Measurements from ENCODE around the gene GSTT4. TPM values are rescaled to one million over a fixed set of nuclear protein-coding genes. Genes with fewer than 3 reads are reported as not detected.
"Not testable (repeated sequence)": the region's sequence is repeated elsewhere in the genome, so short reads cannot be mapped to it uniquely, and the experiment has no call there.

Gene GSTT4
- total RNA-seq, 1 donor from 2014 or later = not detected

- H3K4me3 Mint-ChIP-seq (ENCODE audit: low read depth); H3K27me3 Mint-ChIP-seq; H3K9me3 Mint-ChIP-seq (ENCODE audit: low read depth); H3K4me1 Mint-ChIP-seq (ENCODE audit: low read depth); H3K27ac Mint-ChIP-seq; H3K36me3 Mint-ChIP-seq (ENCODE audit: insufficient read depth): not testable (repeated sequence)
- TF ChIP-seq, protein P1, sequence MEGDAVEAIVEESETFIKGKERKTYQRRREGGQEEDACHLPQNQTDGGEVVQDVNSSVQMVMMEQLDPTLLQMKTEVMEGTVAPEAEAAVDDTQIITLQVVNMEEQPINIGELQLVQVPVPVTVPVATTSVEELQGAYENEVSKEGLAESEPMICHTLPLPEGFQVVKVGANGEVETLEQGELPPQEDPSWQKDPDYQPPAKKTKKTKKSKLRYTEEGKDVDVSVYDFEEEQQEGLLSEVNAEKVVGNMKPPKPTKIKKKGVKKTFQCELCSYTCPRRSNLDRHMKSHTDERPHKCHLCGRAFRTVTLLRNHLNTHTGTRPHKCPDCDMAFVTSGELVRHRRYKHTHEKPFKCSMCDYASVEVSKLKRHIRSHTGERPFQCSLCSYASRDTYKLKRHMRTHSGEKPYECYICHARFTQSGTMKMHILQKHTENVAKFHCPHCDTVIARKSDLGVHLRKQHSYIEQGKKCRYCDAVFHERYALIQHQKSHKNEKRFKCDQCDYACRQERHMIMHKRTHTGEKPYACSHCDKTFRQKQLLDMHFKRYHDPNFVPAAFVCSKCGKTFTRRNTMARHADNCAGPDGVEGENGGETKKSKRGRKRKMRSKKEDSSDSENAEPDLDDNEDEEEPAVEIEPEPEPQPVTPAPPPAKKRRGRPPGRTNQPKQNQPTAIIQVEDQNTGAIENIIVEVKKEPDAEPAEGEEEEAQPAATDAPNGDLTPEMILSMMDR (IDR thresholded peaks at IDR 0.05; ENCODE audit: unreplicated experiment) = peak; percentile 81
- DNase-seq (ENCODE audit: low spot score, unreplicated experiment) = peak; percentile 69
Observed at GRCh38 chr22:23956301-23956900, 48.9 kb downstream of the GSTT4 start.

- not testable (repeated sequence) for H3K27ac Mint-ChIP-seq; H3K9me3 Mint-ChIP-seq (ENCODE audit: low read depth)
Observed at GRCh38 chr22:23955886-23956285, 49.4 kb downstream of the GSTT4 start.

GRCh38 chr22:23954991-23955305 is 50.3 kb downstream of the GSTT4 start:
- not testable (repeated sequence) for H3K27ac Mint-ChIP-seq; H3K9me3 Mint-ChIP-seq (ENCODE audit: low read depth); DNase-seq (ENCODE audit: low spot score, unreplicated experiment); H3K4me3 Mint-ChIP-seq (ENCODE audit: low read depth); H3K36me3 Mint-ChIP-seq (ENCODE audit: insufficient read depth); H3K27me3 Mint-ChIP-seq; H3K4me1 Mint-ChIP-seq (ENCODE audit: low read depth)

More at GRCh38 chr22:23955886-23956285, 49.4 kb downstream of the GSTT4 start:
- not testable (repeated sequence) for H3K4me3 Mint-ChIP-seq (ENCODE audit: low read depth); H3K36me3 Mint-ChIP-seq (ENCODE audit: insufficient read depth); H3K4me1 Mint-ChIP-seq (ENCODE audit: low read depth); DNase-seq (ENCODE audit: low spot score, unreplicated experiment); H3K27me3 Mint-ChIP-seq

DNA sequence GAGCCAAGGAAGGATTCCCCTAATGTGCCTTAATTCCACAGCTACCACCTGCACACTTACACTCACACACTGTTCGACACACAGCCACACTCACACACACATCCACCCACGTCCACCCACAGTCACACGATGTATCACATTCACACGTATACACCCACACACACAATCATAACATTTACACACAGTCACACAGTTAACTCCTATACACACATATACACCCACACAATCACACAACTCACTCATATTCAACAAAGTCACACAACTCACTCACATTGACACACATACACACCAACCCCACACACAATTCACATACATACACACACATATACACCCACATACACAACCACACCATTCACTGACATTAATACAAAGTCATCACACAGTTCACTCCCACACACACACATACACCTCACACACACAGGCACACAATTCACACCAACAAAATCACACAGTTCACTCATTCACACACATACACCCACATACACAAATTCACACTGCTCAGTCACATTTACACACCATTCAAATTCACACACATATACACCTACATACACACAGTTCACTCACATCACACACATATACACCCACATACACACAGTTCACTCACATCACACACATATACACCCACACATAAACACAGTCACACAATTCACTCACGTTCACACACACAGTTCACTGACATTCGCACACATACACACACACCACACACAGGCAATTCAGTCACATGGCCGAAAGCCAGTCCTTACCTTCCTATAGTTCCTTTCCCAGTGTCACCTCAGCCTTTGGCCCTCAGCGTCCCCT is 50.9 kb downstream of the GSTT4 start:
- not testable (repeated sequence) for H3K27me3 Mint-ChIP-seq; H3K36me3 Mint-ChIP-seq (ENCODE audit: insufficient read depth); H3K4me1 Mint-ChIP-seq (ENCODE audit: low read depth); H3K9me3 Mint-ChIP-seq (ENCODE audit: low read depth); DNase-seq (ENCODE audit: low spot score, unreplicated experiment); H3K27ac Mint-ChIP-seq; H3K4me3 Mint-ChIP-seq (ENCODE audit: low read depth)

GRCh38 chr22:23953485-23953884 is 51.8 kb downstream of the GSTT4 start:
- H3K4me3 Mint-ChIP-seq (ENCODE audit: low read depth); H3K36me3 Mint-ChIP-seq (ENCODE audit: insufficient read depth); H3K9me3 Mint-ChIP-seq (ENCODE audit: low read depth); DNase-seq (ENCODE audit: low spot score, unreplicated experiment); H3K4me1 Mint-ChIP-seq (ENCODE audit: low read depth); H3K27me3 Mint-ChIP-seq; H3K27ac Mint-ChIP-seq: not testable (repeated sequence)

DNA sequence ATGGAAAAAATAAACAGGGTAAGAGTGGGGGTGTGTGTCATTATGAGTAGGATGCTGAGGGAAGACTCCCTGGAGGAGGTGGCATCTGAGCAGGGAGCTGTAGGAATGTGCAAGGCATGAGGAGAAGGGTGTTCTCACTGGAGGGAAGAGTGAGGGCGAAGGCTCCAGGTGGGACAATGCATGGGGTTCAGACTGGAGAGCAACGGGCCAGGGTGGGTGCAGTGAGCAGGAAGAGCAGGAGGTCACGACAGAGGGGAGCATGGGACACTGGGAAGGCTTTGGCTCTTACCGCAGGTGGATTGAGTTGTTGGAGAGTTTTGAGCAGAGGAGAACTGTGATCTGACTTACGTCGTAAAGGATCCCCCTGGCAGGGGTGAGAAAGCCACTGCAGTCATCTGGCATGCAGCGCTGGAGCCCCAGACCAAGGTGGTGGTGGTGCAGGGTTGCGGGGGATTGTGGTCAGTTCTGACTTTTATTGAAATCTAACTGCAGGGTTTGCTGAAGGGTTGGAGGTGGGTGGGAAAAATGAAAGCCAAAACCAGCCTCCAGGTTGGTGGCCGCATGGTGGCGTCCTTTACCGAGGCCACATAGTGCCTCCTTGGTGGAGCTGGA is 52.4 kb downstream of the GSTT4 start:
- H3K27me3 Mint-ChIP-seq; H3K4me1 Mint-ChIP-seq (ENCODE audit: low read depth); H3K36me3 Mint-ChIP-seq (ENCODE audit: insufficient read depth); H3K4me3 Mint-ChIP-seq (ENCODE audit: low read depth); DNase-seq (ENCODE audit: low spot score, unreplicated experiment); H3K9me3 Mint-ChIP-seq (ENCODE audit: low read depth): not testable (repeated sequence)
- H3K27ac Mint-ChIP-seq = peak overlapping the region; percentile 2

- not testable (repeated sequence) for H3K36me3 Mint-ChIP-seq (ENCODE audit: insufficient read depth); H3K27ac Mint-ChIP-seq; H3K4me1 Mint-ChIP-seq (ENCODE audit: low read depth); H3K27me3 Mint-ChIP-seq; H3K9me3 Mint-ChIP-seq (ENCODE audit: low read depth); DNase-seq (ENCODE audit: low spot score, unreplicated experiment); H3K4me3 Mint-ChIP-seq (ENCODE audit: low read depth)
Observed at GRCh38 chr22:23951383-23951782, 53.9 kb downstream of the GSTT4 start.

DNA sequence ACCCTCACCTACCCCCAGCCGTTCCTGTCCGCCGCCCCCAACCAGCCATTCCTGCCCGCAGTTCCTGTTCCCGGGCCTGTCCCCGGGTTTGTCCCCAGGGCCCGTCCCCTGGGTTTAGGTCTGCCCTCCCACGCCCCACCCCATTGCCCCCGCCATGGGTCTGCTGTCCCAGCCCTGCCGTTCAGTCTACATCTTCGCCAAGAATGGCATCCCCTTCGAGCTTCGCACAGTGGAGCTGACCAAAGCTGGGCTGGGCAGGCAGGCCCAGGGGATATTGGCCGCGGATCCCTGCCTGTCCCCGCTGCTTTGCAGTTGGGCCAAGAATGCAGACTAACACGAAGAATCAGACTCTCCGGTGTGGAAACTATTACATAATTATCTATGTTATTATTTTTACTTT is 55.5 kb downstream of the GSTT4 start:
- not testable (repeated sequence) for H3K4me1 Mint-ChIP-seq (ENCODE audit: low read depth); H3K27ac Mint-ChIP-seq; DNase-seq (ENCODE audit: low spot score, unreplicated experiment); H3K36me3 Mint-ChIP-seq (ENCODE audit: insufficient read depth); H3K4me3 Mint-ChIP-seq (ENCODE audit: low read depth); H3K9me3 Mint-ChIP-seq (ENCODE audit: low read depth); H3K27me3 Mint-ChIP-seq

Other genes starting within 250 kb of the GSTT4 start
- not detected in 2 replicates for gene C22orf15, start 242.5 kb downstream of the GSTT4 start, total RNA-seq
- 39.5 and 42.3 TPM in 2 replicates for gene CHCHD10, start 237.5 kb downstream of the GSTT4 start, total RNA-seq
- gene MMP11, start 232.6 kb downstream of the GSTT4 start, total RNA-seq = 41.6 and 50.2 TPM in 2 replicates
- 185 and 195 TPM in 2 replicates for gene SMARCB1, start 218.5 kb downstream of the GSTT4 start, total RNA-seq
- gene DERL3, start 166.4 kb downstream of the GSTT4 start, total RNA-seq = 1.5 and 2.8 TPM in 2 replicates
- gene SLC2A11, start 147.6 kb downstream of the GSTT4 start, total RNA-seq = 39.7 and 40.1 TPM in 2 replicates
- gene MIF, start 111.1 kb downstream of the GSTT4 start, total RNA-seq = 562 and 580 TPM in 2 replicates
- 4.8 and 5.4 TPM in 2 replicates for gene GSTT2B, start 44.3 kb downstream of the GSTT4 start, total RNA-seq
- not detected in 2 replicates for gene DDTL, start 38.6 kb downstream of the GSTT4 start, total RNA-seq
- 93.3 and 102 TPM in 2 replicates for gene DDT, start 31.0 kb downstream of the GSTT4 start, total RNA-seq
- gene GSTT2, start 25.3 kb downstream of the GSTT4 start, total RNA-seq = 0.47 and 0.60 TPM in 2 replicates
- 91.4 and 102 TPM in 2 replicates for gene CABIN1, start 5.9 kb upstream of the GSTT4 start, total RNA-seq
- 0.75 and 0.79 TPM in 2 replicates for gene SUSD2, start 176.0 kb upstream of the GSTT4 start, total RNA-seq
- gene GGT5, start 239.6 kb upstream of the GSTT4 start, total RNA-seq = not detected in 2 replicates